ENCODE measurements around the gene SLC5A12.
A peak's percentile ranks its signal among the peaks of the same experiment; 100 is the strongest.
"Not testable (repeated sequence)": the region's sequence is repeated elsewhere in the genome, so short reads cannot be mapped to it uniquely, and the experiment has no call there.

Gene SLC5A12

GRCh38 chr11:26643314-26643713, 78.5 kb downstream of the SLC5A12 start:
- DNase-seq, result not testable (repeated sequence)

GRCh38 chr11:26632691-26633159, 89.1 kb downstream of the SLC5A12 start:
- peak in 1 of 3 donors; percentile 1 for DNase-seq

GRCh38 chr11:26626346-26626745, 95.5 kb downstream of the SLC5A12 start:
- no peak for DNase-seq

- DNase-seq, result no peak
These were observed 98.7 kb downstream of the SLC5A12 start for GRCh38 chr11:26623076-26623659.

- no peak for DNase-seq
These were observed 99.7 kb downstream of the SLC5A12 start for GRCh38 chr11:26622181-26622580.

- DNase-seq, result no peak
These were observed 100.7 kb downstream of the SLC5A12 start for GRCh38 chr11:26621132-26621531.

GRCh38 chr11:26620282-26621045, 101.4 kb downstream of the SLC5A12 start:
- DNase-seq, result no peak

- DNase-seq, result no peak
These were observed 103.4 kb downstream of the SLC5A12 start for GRCh38 chr11:26618441-26618840.
